ENCODE data around the gene HNMT.
"Not testable (repeated sequence)": the region's sequence is repeated elsewhere in the genome, so short reads cannot be mapped to it uniquely, and the experiment has no call there.

HNMT gene

GRCh38 chr2:137946227-137946626 is 18.0 kb upstream of the HNMT start:
- no peak for DNase-seq (ENCODE audit: low spot score)

DNA sequence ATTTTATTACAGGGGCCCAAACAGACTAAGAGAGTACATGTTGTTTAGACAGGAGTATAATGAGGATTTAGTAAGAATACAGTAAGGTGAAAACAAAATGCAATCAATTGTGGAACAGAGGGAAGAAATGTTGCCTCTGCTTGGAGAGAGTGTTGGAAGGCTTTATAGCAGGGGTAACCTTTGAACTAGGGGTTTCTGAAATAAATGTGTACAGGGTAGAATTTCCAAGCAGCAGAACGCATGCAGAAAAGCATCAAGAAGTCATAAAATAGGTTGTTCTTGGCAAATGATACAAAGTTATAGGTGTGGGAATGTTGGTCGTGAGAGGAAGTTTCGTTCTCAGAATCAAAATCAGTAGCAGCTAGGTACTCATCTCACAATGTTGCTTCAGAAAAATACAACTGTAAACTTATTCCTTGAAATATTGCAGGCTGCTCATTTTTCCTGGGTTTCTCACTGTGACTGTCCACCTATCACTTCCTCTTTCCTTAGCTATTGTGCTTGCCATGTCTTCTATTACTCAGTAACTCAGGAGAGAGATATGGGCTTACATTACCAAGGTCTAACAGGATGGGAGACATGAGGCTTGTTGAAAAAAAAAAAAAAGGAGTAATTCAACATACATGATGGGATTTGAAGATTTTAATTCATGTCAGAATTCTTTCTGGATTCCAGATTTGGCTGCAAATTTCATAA is 17.1 kb upstream of the HNMT start:
- no peak for DNase-seq (ENCODE audit: low spot score)

- peak; percentile 79 for DNase-seq (ENCODE audit: low spot score)
These were observed 16.4 kb upstream of the HNMT start for GRCh38 chr2:137947728-137948336.

DNA sequence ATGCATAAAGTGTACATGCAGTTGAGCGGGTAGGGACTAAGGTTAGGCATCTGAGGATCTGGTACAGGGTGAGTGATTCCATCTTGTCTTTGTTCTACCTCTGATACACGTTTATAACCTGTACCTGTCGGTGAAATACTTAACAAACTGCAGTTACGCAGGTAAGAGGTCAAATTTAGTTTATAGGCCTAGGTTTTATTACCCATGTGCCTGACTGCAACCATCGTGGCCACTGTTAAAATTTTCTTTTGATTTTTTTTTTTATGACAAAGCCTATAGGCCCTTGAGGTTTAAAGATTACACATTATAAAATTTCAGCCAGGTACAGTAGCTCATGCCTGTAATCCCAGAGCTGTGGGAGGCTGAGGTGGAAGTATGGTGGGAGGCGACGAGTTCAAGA is 15.4 kb upstream of the HNMT start:
- no peak for DNase-seq (ENCODE audit: low spot score)

- no peak for DNase-seq (ENCODE audit: low spot score)
These were observed 14.0 kb upstream of the HNMT start for GRCh38 chr2:137950238-137950637.

- no peak for DNase-seq (ENCODE audit: low spot score)
These were observed 12.7 kb upstream of the HNMT start for GRCh38 chr2:137951586-137951985.

- no peak for DNase-seq (ENCODE audit: low spot score)
These were observed 11.6 kb upstream of the HNMT start for GRCh38 chr2:137952586-137953129.

DNA sequence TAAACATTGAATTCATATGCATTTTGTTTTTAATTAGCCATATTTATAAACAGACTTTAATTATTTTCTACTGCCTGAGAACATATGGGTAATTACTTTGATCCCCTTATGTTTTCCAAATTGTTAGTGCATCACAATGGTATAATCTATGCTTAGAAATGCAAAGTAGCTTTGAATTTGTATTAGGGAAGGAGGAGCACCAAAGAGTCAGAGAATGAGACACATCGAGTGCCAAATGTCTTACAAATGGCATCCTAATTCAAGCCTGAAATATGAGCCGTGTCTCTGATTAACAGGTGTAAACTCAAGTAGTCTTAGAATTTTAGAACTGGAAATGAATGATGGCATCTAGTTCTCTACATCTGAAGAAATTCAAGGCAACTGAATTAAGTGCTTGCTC is 8.7 kb upstream of the HNMT start:
- DNase-seq (ENCODE audit: low spot score) = no peak

- DNase-seq (ENCODE audit: low spot score) = no peak
These were observed 7.2 kb upstream of the HNMT start for GRCh38 chr2:137957033-137957432.

DNA sequence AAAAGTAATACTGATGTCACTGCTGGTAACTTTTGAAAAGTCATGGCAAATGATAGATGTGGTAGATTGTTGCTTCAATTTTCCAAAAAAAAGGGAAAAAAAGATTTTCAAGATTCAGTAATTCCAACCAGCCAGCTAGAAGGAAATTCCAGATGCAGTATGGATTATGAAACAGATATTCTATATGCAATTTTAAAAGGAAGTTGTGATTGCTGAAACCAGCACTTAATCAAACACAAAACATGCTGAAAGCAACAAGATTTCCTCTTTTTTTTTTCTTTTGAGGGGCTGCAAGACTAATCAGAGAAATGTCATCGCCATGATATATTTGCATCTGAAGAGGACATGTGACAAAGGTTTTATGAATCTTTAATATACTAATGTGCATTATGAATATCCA is 5.1 kb upstream of the HNMT start:
- no peak for DNase-seq (ENCODE audit: low spot score)

- no peak for DNase-seq (ENCODE audit: low spot score)
These were observed 4.0 kb upstream of the HNMT start for GRCh38 chr2:137960223-137960622.

DNA sequence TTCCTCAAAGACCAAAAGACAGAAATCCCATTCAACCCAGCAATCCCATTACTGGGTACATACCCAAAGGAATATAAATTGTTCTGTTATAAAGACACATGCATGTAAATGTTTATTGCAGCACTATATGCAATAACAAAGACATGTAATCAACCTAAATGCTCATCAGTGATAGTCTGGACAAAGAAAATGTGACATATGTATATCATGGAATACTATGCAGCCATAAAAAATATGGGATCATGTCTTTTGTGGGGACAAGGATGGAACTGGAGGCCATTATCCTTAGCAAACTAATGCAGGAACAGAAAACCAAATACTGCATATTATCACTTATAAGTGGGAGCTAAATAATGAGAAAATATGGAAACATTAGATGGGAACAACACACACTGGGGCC is 2.7 kb upstream of the HNMT start:
- no peak for DNase-seq (ENCODE audit: low spot score)

GRCh38 chr2:137963535-137964065 is 673 bp upstream of the HNMT start:
- peak; percentile 9 for DNase-seq (ENCODE audit: low spot score)

DNA sequence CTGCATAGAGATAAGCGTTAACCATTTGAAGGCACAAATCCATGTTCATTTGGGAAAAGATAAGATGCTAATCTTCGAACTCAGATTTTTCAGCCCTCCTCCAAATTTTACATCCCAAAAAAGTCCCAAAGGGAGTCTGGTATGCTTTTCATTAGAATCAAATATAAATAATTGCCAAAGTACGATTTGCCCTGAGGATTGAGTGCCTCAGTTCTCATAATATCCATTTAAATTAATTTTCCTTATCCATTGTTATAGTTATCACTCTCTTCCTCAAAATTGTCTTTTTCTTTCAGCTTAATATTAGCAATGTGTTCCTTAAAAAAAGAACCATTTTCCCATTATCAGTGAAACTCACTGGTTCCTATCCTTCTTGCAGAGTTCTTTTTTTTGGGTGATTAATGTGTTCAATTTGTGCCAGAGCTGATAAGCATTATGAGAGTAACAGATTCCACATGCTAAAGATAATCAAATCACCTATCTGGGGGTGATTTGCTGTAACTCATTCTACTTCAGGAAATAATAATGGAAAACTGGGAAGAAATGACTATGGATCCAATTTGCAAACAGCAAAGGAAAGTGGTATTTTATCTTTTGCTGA is 686 bp downstream of the HNMT start:
- no peak for DNase-seq (ENCODE audit: low spot score)

DNA sequence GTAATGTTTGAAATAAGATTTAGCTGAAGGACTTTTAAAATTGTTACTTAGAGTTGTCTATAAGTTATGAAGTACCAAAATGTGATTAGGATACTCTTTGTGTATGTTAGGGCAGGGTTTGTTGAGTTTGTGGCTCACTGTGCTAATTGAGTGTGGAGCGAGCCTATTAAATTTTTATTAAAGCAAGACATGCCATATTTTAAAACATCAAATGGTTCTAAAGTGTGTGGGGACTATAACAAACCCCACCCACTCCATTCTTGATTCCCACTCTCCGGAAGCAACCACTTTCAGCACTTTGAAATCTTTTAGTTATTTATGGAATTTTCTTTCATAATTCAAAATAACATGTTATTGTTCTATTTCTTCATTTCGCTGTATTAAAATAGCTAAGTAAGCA is 1.8 kb downstream of the HNMT start:
- DNase-seq (ENCODE audit: low spot score) = no peak

- no peak for DNase-seq (ENCODE audit: low spot score)
These were observed 2.8 kb downstream of the HNMT start for GRCh38 chr2:137967042-137967441.

- DNase-seq (ENCODE audit: low spot score) = peak; percentile 31
These were observed 4.5 kb downstream of the HNMT start for GRCh38 chr2:137968477-137969417.

GRCh38 chr2:137969418-137969765 is 5.1 kb downstream of the HNMT start:
- peak; percentile 34 for DNase-seq (ENCODE audit: low spot score)

GRCh38 chr2:137969876-137970275 is 5.6 kb downstream of the HNMT start:
- no peak for DNase-seq (ENCODE audit: low spot score)

- DNase-seq (ENCODE audit: low spot score) = not testable (repeated sequence)
These were observed 7.0 kb downstream of the HNMT start for GRCh38 chr2:137971259-137971658.

- no peak for DNase-seq (ENCODE audit: low spot score)
These were observed 9.0 kb downstream of the HNMT start for GRCh38 chr2:137973280-137973679.
